Ovary (tissue), 9 donors: ENCODE measurements around the gene OTOP2. TPM values are rescaled to one million over a fixed set of nuclear protein-coding genes. Genes with fewer than 3 reads are reported as not detected.
A peak's percentile ranks its signal among the peaks of the same experiment; 100 is the strongest.

Source experiments
- DNase-seq, 5 donors: peaks; one replicate each; pipeline ENCODE4 v3.0.0-alpha.2; 2019 to 2020
- H3K27ac ChIP-seq, 2 donors: fragments of 200-600 bp; one replicate each; pipeline versions ENCODE4 v1.5.1 to v1.8.0; 2019 to 2022
- H3K27me3 ChIP-seq: fragments of 200-600 bp; one replicate; pipeline ENCODE4 v1.8.0; 2022
- H3K36me3 ChIP-seq: fragments of 200-600 bp; sonication (generic); one replicate; pipeline ENCODE4 v1.5.1; 2019
- H3K4me1 ChIP-seq: one replicate; pipeline ENCODE4 v1.8.1; 2013; ENCODE audit warnings: mild to moderate bottlenecking, moderate library complexity; ENCODE audit not compliant: insufficient read depth
- H3K4me3 ChIP-seq: fragments of 200-600 bp; sonication (generic); one replicate; pipeline ENCODE4 v1.5.1; 2017
- H3K9me3 ChIP-seq, 2 donors: fragments of 200-600 bp in 1 of 2; sonication (generic) in 1 of 2; one replicate each; pipeline versions ENCODE4 v1.5.1 to v1.8.1; 2013 to 2019; ENCODE audit warnings: mild to moderate bottlenecking in 1 of 2, moderate library complexity in 1 of 2
- EP300 ChIP-seq: sonication (generic); formaldehyde crosslinking; IDR thresholded peaks from one replicate; pipeline ENCODE4 v1.6.1; 2017; ENCODE audit warnings: antibody characterized with exemption
- POLR2A ChIP-seq: fragments of 450-650 bp; IDR thresholded peaks from one replicate; pipeline ENCODE4 v1.6.1; 2017; ENCODE audit warnings: antibody characterized with exemption, mild to moderate bottlenecking, moderate library complexity
- WGBS, 3 donors: extraction: QIAGEN DNeasy Blood & Tissue Kit in 1 of 3; methylation state at CpG; one replicate each; pipeline versions ENCODE4 v1.1.5 to v1.1.7; 2013 to 2017; 5-methylcytosine and 5-hydroxymethylcytosine counted together
- intact Hi-C, 4 donors: fragments of 100-400 bp; cut with DNase I; formaldehyde crosslinking; loops; one replicate each; pipeline versions ENCODE4 v1.11.0 to v1.15.1; 2022 to 2023
- polyA plus RNA-seq, 2 donors: library from polyadenylated mRNA; stranded (reverse); fragments of 200-250 nt in 1 of 2; fragments of 350-450 nt in 1 of 2; fragmentation: Illumina TruSeq in 1 of 2; extraction: RNeasy Lipid Tissue Mini Kit (QIAGEN cat#74804) in 1 of 2; gene quantifications; one replicate each; pipeline ENCODE4 v1.2.3, GENCODE V29; 2013 to 2014
- total RNA-seq, 7 donors: library from RNA; depleted of rRNA in 2 of 7; stranded (reverse); fragments of >200 nt in 2 of 7; fragmentation: NEBNext Ultra II Directional in 3 of 7; extraction: Animal tissue kit (Norgen Biotek cat#: 25700) in 3 of 7; gene quantifications; one replicate each; pipeline versions ENCODE4 v1.1.0 to v1.2.4, GENCODE V29; 2016 to 2023
- TF ChIP-seq, protein P1 (sequence below), 3 donors: fragments of 450-650 bp in 2 of 3; fragments of 200-600 bp in 1 of 3; IDR thresholded peaks; one replicate each; pipeline versions ENCODE4 v1.5.1 to v1.8.0; 2016 to 2022; ENCODE audit warnings: antibody characterized with exemption in 3 of 3, mild to moderate bottlenecking in 1 of 3
- donor health status: DM: no; HTN: no; CAD: no; lungs with moderate emphysema.
- donor health status: DM: no; HTN: no; CAD: no.
- donor health status: Bipolar disorder and iron deficiency.
- donor health status: DM: yes; HTN: yes; CAD: no.
- donor health status: DM: no; HTN: no; CAD: no.
- donor health status: DM: yes; HTN: yes; CAD: no.

OTOP2 gene
- total and polyA plus RNA-seq, 9 donors, result not detected

DNA sequence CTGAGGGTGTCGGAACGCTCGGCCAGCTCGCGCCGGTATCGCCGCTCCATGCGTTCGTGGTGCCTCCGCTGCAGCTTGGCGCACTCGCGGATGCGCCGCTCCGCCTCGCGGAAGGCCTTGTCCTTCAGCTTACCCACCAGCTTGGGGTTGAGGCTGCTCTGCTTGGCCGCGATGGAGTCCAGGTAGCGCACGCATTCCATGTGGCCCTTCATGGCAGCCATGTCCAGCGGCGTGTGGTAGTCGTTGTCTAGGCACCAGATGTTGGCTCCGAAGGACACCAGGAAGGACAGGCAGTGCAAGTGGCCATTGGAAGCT is 3.8 kb upstream of the OTOP2 start:
- no peak for DNase-seq
- 90 to 94% (median 92%) methylated on average over 27 of the region's 27 CpGs for WGBS, 3 donors

DNA sequence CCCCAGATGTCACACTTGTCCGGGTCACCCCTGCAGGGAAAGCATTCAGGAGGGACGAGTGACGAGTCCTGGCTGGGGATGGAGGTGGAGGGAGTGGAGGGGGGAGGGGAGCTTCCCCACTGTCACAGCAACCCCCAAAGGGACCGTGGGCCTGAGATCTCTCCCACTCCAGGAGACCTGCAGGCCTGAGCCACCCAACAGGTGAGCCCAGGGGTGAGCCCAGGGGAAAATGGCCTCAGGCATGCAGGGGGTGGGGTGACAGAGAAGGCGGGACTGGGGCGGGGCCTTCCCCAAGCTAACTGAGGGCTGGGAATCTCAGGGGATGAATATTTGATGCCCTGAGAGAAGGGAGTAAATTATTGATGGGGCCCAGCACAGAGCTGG is 3.4 kb upstream of the OTOP2 start:
- no peak for DNase-seq
- Histone ChIP-seq H3K4me1 (peaks cover 6% of the 10 kb centered on the region), H3K36me3 (no peaks in the 10 kb centered on the region), H3K27me3 (peaks cover 2% of the 10 kb centered on the region), H3K27ac (no peak overlapping the region), H3K4me3 (no peak overlapping the region), H3K9me3 (no peaks in the 10 kb centered on the region)
- TF ChIP-seq POLR2A (no peak), EP300 (no peak)
- TF ChIP-seq, protein P1, sequence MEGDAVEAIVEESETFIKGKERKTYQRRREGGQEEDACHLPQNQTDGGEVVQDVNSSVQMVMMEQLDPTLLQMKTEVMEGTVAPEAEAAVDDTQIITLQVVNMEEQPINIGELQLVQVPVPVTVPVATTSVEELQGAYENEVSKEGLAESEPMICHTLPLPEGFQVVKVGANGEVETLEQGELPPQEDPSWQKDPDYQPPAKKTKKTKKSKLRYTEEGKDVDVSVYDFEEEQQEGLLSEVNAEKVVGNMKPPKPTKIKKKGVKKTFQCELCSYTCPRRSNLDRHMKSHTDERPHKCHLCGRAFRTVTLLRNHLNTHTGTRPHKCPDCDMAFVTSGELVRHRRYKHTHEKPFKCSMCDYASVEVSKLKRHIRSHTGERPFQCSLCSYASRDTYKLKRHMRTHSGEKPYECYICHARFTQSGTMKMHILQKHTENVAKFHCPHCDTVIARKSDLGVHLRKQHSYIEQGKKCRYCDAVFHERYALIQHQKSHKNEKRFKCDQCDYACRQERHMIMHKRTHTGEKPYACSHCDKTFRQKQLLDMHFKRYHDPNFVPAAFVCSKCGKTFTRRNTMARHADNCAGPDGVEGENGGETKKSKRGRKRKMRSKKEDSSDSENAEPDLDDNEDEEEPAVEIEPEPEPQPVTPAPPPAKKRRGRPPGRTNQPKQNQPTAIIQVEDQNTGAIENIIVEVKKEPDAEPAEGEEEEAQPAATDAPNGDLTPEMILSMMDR (IDR thresholded peaks at IDR 0.05), result no peak
- intact Hi-C loops, result no loop called here
- 72 to 76% (median 74%) methylated on average over 6 of the region's 6 CpGs for WGBS, 3 donors

More for the DNA sequence above, 3.8 kb upstream of the OTOP2 start:
- H3K4me1 ChIP-seq, result peaks cover 6% of the 10 kb centered on the region
- H3K27me3 ChIP-seq, result no peaks in the 10 kb centered on the region
- intact Hi-C loops, result no loop called here
- H3K36me3 ChIP-seq, result no peaks in the 10 kb centered on the region
- TF ChIP-seq EP300 (no peak), POLR2A (no peak)
- TF ChIP-seq, protein P1 (IDR thresholded peaks at IDR 0.05), result no peak
- no peak overlapping the region for H3K4me3 ChIP-seq
- no peaks in the 10 kb centered on the region for H3K9me3 ChIP-seq
- no peak overlapping the region for H3K27ac ChIP-seq

DNA sequence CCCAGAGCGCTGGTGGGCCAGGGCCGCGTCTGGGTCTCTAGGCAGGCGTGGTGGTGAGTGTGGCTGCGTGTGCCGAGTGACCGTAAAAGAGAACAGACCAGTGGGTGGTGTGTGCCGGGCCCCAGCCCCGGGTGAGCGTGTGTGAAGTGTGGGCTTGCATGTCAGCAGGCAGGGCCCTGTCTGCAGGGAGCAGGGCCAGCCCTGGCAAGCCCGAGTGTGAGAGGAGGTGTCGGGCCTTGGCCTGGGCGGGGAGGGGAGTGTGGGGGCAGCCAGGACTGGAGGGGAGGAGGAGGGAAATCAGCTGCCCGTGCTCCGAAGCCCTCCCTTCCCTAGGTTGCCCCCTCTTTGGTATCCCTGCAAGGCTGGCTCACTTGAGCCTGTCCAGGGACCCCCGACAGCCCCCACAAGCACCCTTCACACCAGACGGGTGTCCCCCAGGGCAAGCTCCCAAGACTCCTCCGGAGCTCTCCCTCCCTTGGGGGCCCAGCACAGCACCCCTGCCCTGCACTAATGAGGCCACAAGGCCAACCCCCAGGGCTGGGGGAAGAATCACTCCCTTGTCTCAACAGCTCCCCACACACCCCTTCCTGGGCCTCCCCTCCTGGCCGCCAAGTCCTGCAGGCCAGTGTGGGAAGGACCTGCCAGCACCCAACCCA is 2.9 kb upstream of the OTOP2 start:
- intact Hi-C loops, result no loop called here
- DNase-seq, result peak in 3 of 5 donors; percentile 46 to 70 (median 59)

DNA sequence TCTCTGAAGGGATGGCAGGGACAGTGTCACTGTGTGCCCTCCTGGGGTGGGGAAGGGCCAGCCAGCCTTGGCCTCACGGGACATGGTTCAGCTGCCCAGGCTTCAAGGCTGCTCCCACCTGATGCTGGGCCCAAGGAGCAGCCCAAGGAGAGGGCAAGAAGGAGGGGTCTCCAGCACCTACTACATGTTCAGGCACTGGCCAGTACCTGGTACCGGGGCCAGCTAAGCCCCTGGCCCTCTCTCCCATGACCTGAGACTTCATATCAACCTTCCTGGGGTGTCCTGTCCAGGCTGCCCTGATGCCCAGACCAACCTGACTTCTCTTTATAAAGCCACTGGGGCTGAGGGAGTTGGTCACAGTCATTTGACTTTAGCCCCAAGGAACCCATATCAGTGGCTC is 2.3 kb upstream of the OTOP2 start:
- no peak for DNase-seq
- Histone ChIP-seq H3K27me3 (peaks cover 4% of the 10 kb centered on the region), H3K4me3 (no peak overlapping the region), H3K9me3 (no peaks in the 10 kb centered on the region), H3K4me1 (peaks cover 6% of the 10 kb centered on the region), H3K36me3 (no peaks in the 10 kb centered on the region), H3K27ac (no peak overlapping the region)
- intact Hi-C loops, result no loop called here
- TF ChIP-seq, protein P1 (IDR thresholded peaks at IDR 0.05), result no peak
- TF ChIP-seq EP300, result no peak
- no peak for TF ChIP-seq POLR2A
- WGBS, 3 donors, result 91 to 100% (median 96%) methylated on average over 1 to 2 of the region's 2 CpGs

More for the DNA sequence above, 2.9 kb upstream of the OTOP2 start:
- Histone ChIP-seq H3K9me3 (no peaks in the 10 kb centered on the region), H3K36me3 (no peaks in the 10 kb centered on the region), H3K4me1 (peaks cover 6% of the 10 kb centered on the region), H3K27ac (no peak overlapping the region), H3K4me3 (no peak overlapping the region), H3K27me3 (peaks cover 4% of the 10 kb centered on the region)
- 27 to 36% (median 33%) methylated on average over 18 to 19 of the region's 19 CpGs for WGBS, 3 donors
- TF ChIP-seq, protein P1 (IDR thresholded peaks at IDR 0.05), result no peak
- TF ChIP-seq EP300 (no peak), POLR2A (no peak)
